MV-4-11 (cell line): Measurements from ENCODE around the gene CEP43.
A peak's percentile ranks its signal among the peaks of the same experiment; 100 is the strongest.

Experiments used
- DNase-seq: peaks from one replicate; lab custom pipeline; 2025; lab: John Stamatoyannopoulos, UW

CEP43 gene

GRCh38 chr6:166999145-166999883, at the start of gene CEP43:
Gene CEP43, plus strand, starts transcription at chr6:166999397. Its CDS starts 16 bp downstream, at chr6:166999413.
- peak; percentile 94 for DNase-seq

- DNase-seq = peak; percentile 49
Observed at GRCh38 chr6:166949528-166950442, 49.4 kb upstream of the CEP43 start.

GRCh38 chr6:166950443-166950821, 48.8 kb upstream of the CEP43 start:
- DNase-seq = peak; percentile 74

- peak; percentile 46 for DNase-seq
Observed at GRCh38 chr6:166950892-166951669, 48.1 kb upstream of the CEP43 start.

GRCh38 chr6:166951670-166952060, 47.5 kb upstream of the CEP43 start:
- DNase-seq = no peak

GRCh38 chr6:166952121-166952520, 47.1 kb upstream of the CEP43 start:
- peak; percentile 64 for DNase-seq

- no peak for DNase-seq
Observed at GRCh38 chr6:166952567-166953486, 46.4 kb upstream of the CEP43 start.

GRCh38 chr6:166954118-166954713, 45.0 kb upstream of the CEP43 start:
- DNase-seq = no peak

GRCh38 chr6:166955121-166955864, 43.9 kb upstream of the CEP43 start:
- peak; percentile 93 for DNase-seq

GRCh38 chr6:166955865-166956443, 43.2 kb upstream of the CEP43 start:
- DNase-seq = no peak

GRCh38 chr6:166956444-166957086, 42.6 kb upstream of the CEP43 start, which contains the start of gene RNASET2:
Gene RNASET2, minus strand, starts transcription at chr6:166956550. Its CDS starts 368 bp downstream, at chr6:166956182.
- peak; percentile 87 for DNase-seq

GRCh38 chr6:166957087-166957804, 42.0 kb upstream of the CEP43 start:
- DNase-seq = peak; percentile 68

- no peak for DNase-seq
Observed at GRCh38 chr6:166957805-166958076, 41.5 kb upstream of the CEP43 start.

GRCh38 chr6:166958926-166959861, 40.0 kb upstream of the CEP43 start:
- peak; percentile 72 for DNase-seq

GRCh38 chr6:166959911-166960608, 39.1 kb upstream of the CEP43 start:
- peak; percentile 35 for DNase-seq

- no peak for DNase-seq
Observed at GRCh38 chr6:166960609-166960978, 38.6 kb upstream of the CEP43 start.

- DNase-seq = no peak
Observed at GRCh38 chr6:166966268-166966667, 32.9 kb upstream of the CEP43 start.
